H1 (cell line): ENCODE measurements around the gene PPP1R1B. TPM values are rescaled to one million over a fixed set of nuclear protein-coding genes. Genes with fewer than 3 reads are reported as not detected.

ENCODE experiments used
- CTCF ChIA-PET: fragments of 300-600 bp; sonication (Branson Sonifier 250); formaldehyde crosslinking; loops from one replicate; lab custom pipeline; 2021; ENCODE audit not compliant: partially characterized antibody; lab: Charles Lee
- POLR2A ChIA-PET: fragments of 300-600 bp; sonication (Branson Sonifier 250); formaldehyde crosslinking; loops from one replicate; lab custom pipeline; 2021; ENCODE audit warnings: inconsistent platforms; ENCODE audit not compliant: partially characterized antibody; lab: Charles Lee
- DNase-seq, 2 experiments: peaks; one replicate each; pipeline versions ENCODE4 v3.0.0 to v3.0.0-alpha.2; 2010 to 2022; ENCODE audit warnings: low spot score in 2 of 2, low read depth in 1 of 2, mixed read lengths in 1 of 2
- FAIRE-seq: peaks from 2 replicates; lab custom pipeline; 2011; peaks lifted over from hg19 to GRCh38; lab: Jason Lieb, UNC
- H2AFZ ChIP-seq: 2 replicates; pipeline ENCODE4 v1.8.1; 2012; ENCODE audit warnings: low read length, inconsistent platforms
- H2AK5ac ChIP-seq: 2 replicates; pipeline ENCODE4 v1.6.1; 2013; ENCODE audit warnings: low read depth, low read length
- H2BK120ac ChIP-seq: replicated peaks from 2 replicates; pipeline ENCODE3; 2013; ENCODE audit warnings: low read depth, low read length, inconsistent platforms
- H2BK12ac ChIP-seq: 2 replicates; pipeline ENCODE4 v1.6.1; 2013; ENCODE audit warnings: low read depth, low read length
- H2BK15ac ChIP-seq: 2 replicates; pipeline ENCODE4 v1.6.1; 2013; ENCODE audit warnings: low read length
- H2BK20ac ChIP-seq: 2 replicates; pipeline ENCODE4 v1.6.1; 2013; ENCODE audit warnings: low read length
- H2BK5ac ChIP-seq: 2 replicates; pipeline ENCODE4 v1.6.1; 2013; ENCODE audit warnings: low read depth, low read length
- H3K14ac ChIP-seq: 2 replicates; pipeline ENCODE4 v1.6.1; 2013; ENCODE audit warnings: inconsistent platforms; ENCODE audit not compliant: insufficient read length
- H3K18ac ChIP-seq: 2 replicates; pipeline ENCODE4 v1.6.1; 2013; ENCODE audit warnings: low read length; ENCODE audit errors: extremely low read depth
- H3K23ac ChIP-seq: 2 replicates; pipeline ENCODE4 v1.6.1; 2013; ENCODE audit warnings: inconsistent platforms; ENCODE audit not compliant: insufficient read length
- H3K23me2 ChIP-seq: 2 replicates; pipeline ENCODE4 v1.6.1; 2013; ENCODE audit warnings: low read depth, low read length
- H3K27ac ChIP-seq: 2 replicates; pipeline ENCODE4 v1.6.1; 2011; ENCODE audit warnings: low read depth, low read length, inconsistent platforms
- H3K27me3 ChIP-seq, 4 experiments: replicated peaks in 1 of 4; 1 replicate in 1 of 4; 2 replicates in 3 of 4; pipeline versions ENCODE4 v1.6.1 to v1.8.1; 2011 to 2013; ENCODE audit warnings: low read length in 3 of 4, mild to moderate bottlenecking in 3 of 4, inconsistent platforms in 2 of 4, mixed read lengths in 2 of 4, moderate library complexity in 1 of 4; ENCODE audit not compliant: control insufficient read depth in 3 of 4, insufficient read depth in 3 of 4; ENCODE audit errors: extremely low read depth in 1 of 4
- H3K36me3 ChIP-seq, 4 experiments: 2 replicates each; pipeline versions ENCODE4 v1.6.1 to v1.8.1; 2011 to 2013; ENCODE audit warnings: mild to moderate bottlenecking in 4 of 4, low read length in 3 of 4, moderate library complexity in 2 of 4, control low read depth in 1 of 4, inconsistent platforms in 1 of 4; ENCODE audit not compliant: insufficient read depth in 4 of 4, control insufficient read depth in 2 of 4
- H3K4ac ChIP-seq: replicated peaks from 2 replicates; pipeline ENCODE3; 2013; ENCODE audit warnings: low read length, low read depth, mixed read lengths, inconsistent platforms; ENCODE audit not compliant: insufficient read length
- H3K4me1 ChIP-seq, 4 experiments: replicated peaks in 1 of 4; 1 replicate in 1 of 4; 2 replicates in 3 of 4; pipeline versions ENCODE4 v1.6.1 to v1.8.1; 2011 to 2013; ENCODE audit warnings: low read length in 3 of 4, inconsistent platforms in 2 of 4, mixed read lengths in 1 of 4; ENCODE audit not compliant: insufficient read depth in 4 of 4, control insufficient read depth in 3 of 4
- H3K4me2 ChIP-seq, 2 experiments: 2 replicates each; pipeline versions ENCODE4 v1.6.1 to v1.8.1; 2011 to 2013; ENCODE audit warnings: low read depth in 2 of 2, low read length in 2 of 2, control low read depth in 1 of 2, inconsistent platforms in 1 of 2, mild to moderate bottlenecking in 1 of 2; ENCODE audit not compliant: insufficient read depth in 1 of 2
- H3K4me3 ChIP-seq, 4 experiments: fragments of 200-600, 300-600 bp in 1 of 4; sonication (generic), shearing (Covaris generic), sonication (Bioruptor Twin) in 1 of 4; 2 replicates each; pipeline versions ENCODE4 v1.5.1 to v1.8.1; 2011 to 2016; ENCODE audit warnings: low read length in 4 of 4, low read depth in 3 of 4, control low read depth in 2 of 4, inconsistent platforms in 2 of 4, mild to moderate bottlenecking in 2 of 4, mixed read lengths in 1 of 4, moderate library complexity in 1 of 4; ENCODE audit not compliant: insufficient read depth in 2 of 4; ENCODE audit errors: extremely low read depth in 1 of 4
- H3K56ac ChIP-seq: replicated peaks from 2 replicates; pipeline ENCODE3; 2013; ENCODE audit warnings: low read depth, mild to moderate bottlenecking, mixed read lengths, low read length, inconsistent platforms; ENCODE audit not compliant: insufficient read length
- H3K79me1 ChIP-seq: 2 replicates; pipeline ENCODE4 v1.6.1; 2013; ENCODE audit warnings: low read depth, low read length, control low read depth
- H3K79me2 ChIP-seq, 2 experiments: 2 replicates each; pipeline versions ENCODE4 v1.6.1 to v1.8.1; 2012 to 2013; ENCODE audit warnings: low read length in 2 of 2, mild to moderate bottlenecking in 2 of 2, inconsistent platforms in 1 of 2; ENCODE audit not compliant: insufficient read depth in 2 of 2, control insufficient read depth in 1 of 2
- H3K9ac ChIP-seq, 4 experiments: replicated peaks in 1 of 4; 1 replicate in 1 of 4; 2 replicates in 3 of 4; pipeline versions ENCODE4 v1.6.1 to v1.8.1; 2011 to 2013; ENCODE audit warnings: low read depth in 3 of 4, low read length in 3 of 4, control low read depth in 2 of 4, mild to moderate bottlenecking in 2 of 4, moderate library complexity in 2 of 4, inconsistent platforms in 1 of 4; ENCODE audit errors: extremely low read depth in 1 of 4
- H3K9me3 ChIP-seq, 2 experiments: 2 replicates each; pipeline versions ENCODE4 v1.6.1 to v1.8.1; 2012 to 2013; ENCODE audit warnings: mild to moderate bottlenecking in 2 of 2, moderate library complexity in 2 of 2, control low read depth in 1 of 2, inconsistent platforms in 1 of 2, low read depth in 1 of 2, low read length in 1 of 2, mixed read lengths in 1 of 2; ENCODE audit not compliant: insufficient read depth in 2 of 2
- H4K20me1 ChIP-seq, 2 experiments: replicated peaks in 1 of 2; 2 replicates each; pipeline versions ENCODE3 to v1.8.1; 2011 to 2013; ENCODE audit warnings: inconsistent platforms in 2 of 2, low read length in 2 of 2, mild to moderate bottlenecking in 1 of 2; ENCODE audit not compliant: insufficient read depth in 2 of 2, control insufficient read depth in 1 of 2
- H4K5ac ChIP-seq: 2 replicates; pipeline ENCODE4 v1.6.1; 2013; ENCODE audit warnings: low read length, low read depth, mixed read lengths, inconsistent platforms; ENCODE audit not compliant: insufficient read length
- H4K8ac ChIP-seq: 2 replicates; pipeline ENCODE4 v1.8.0; 2013; ENCODE audit warnings: mild to moderate bottlenecking, moderate library complexity, low read length, inconsistent platforms; ENCODE audit not compliant: insufficient read depth; ENCODE audit errors: extremely low read depth
- H4K91ac ChIP-seq: replicated peaks from 2 replicates; pipeline ENCODE3; 2013; ENCODE audit warnings: low read length, mixed read lengths, inconsistent platforms; ENCODE audit not compliant: insufficient read length
- CTBP2 ChIP-seq: IDR thresholded peaks from 2 replicates; pipeline ENCODE4 v1.7.0; 2011; ENCODE audit warnings: borderline replicate concordance, mild to moderate bottlenecking, moderate library complexity, mixed read lengths, low read length; ENCODE audit not compliant: insufficient read depth, insufficient read length
- CTCF ChIP-seq, 3 experiments: IDR thresholded peaks; 1 replicate in 2 of 3; 2 replicates in 1 of 3; pipeline versions ENCODE4 v1.5.1 to v1.6.1; 2011; ENCODE audit warnings: low read length in 3 of 3, mild to moderate bottlenecking in 3 of 3, inconsistent platforms in 2 of 3, low read depth in 1 of 3, moderate library complexity in 1 of 3; ENCODE audit not compliant: insufficient read depth in 1 of 3; ENCODE audit errors: control extremely low read depth in 1 of 3
- E2F6 ChIP-seq: IDR thresholded peaks from 2 replicates; pipeline ENCODE4 v1.6.1; 2012; ENCODE audit warnings: inconsistent platforms
- EZH2 ChIP-seq: fragments of 200-600 bp; sonication (generic); IDR thresholded peaks from 2 replicates; pipeline ENCODE4 v1.7.1; 2012; ENCODE audit warnings: low read depth, mild to moderate bottlenecking, moderate library complexity, low read length, inconsistent platforms; ENCODE audit not compliant: severe bottlenecking
- KDM1A ChIP-seq: fragments of 200-600, 300-600 bp; sonication (generic); IDR thresholded peaks from 2 replicates; pipeline ENCODE4 v1.7.1; 2016; ENCODE audit warnings: mild to moderate bottlenecking, low read length, borderline replicate concordance
- POLR2AphosphoS5 ChIP-seq: IDR thresholded peaks from 2 replicates; pipeline ENCODE4 v1.6.1; 2011; ENCODE audit warnings: low read depth, low read length
- SIX5 ChIP-seq: IDR thresholded peaks from 2 replicates; pipeline ENCODE4 v1.6.1; 2011; ENCODE audit warnings: mild to moderate bottlenecking, low read depth, low read length
- WGBS, 2 experiments: shearing (Covaris generic) in 1 of 2; methylation state at CpG; one replicate each; pipeline versions ENCODE4 v1.1.6 to v1.1.7; 2013 to 2015; ENCODE audit warnings: low lambda C conversion rate in 2 of 2, mixed read lengths in 2 of 2, inconsistent platforms in 1 of 2, low coverage in 1 of 2, missing lambda C conversion rate in 1 of 2; ENCODE audit not compliant: insufficient replicate concordance in 2 of 2, insufficient coverage in 1 of 2, insufficient read length in 1 of 2; ENCODE audit errors: extremely low coverage in 1 of 2, missing lambda C conversion rate in 1 of 2; 5-methylcytosine and 5-hydroxymethylcytosine counted together
- polyA plus RNA-seq, 7 experiments: library from polyadenylated mRNA; depleted of rRNA in 3 of 7; stranded (reverse) in 5 of 7; unstranded in 2 of 7; fragments of >200 nt in 5 of 7; fragments of 200-250 nt in 2 of 7; gene quantifications; 1 replicate in 5 of 7; 2 replicates in 1 of 7; 4 replicates in 1 of 7; pipeline versions ENCODE4 v1.2.1 to v1.2.3, GENCODE V29; 2011 to 2013; ENCODE audit warnings: missing spikeins in 2 of 7, mixed read lengths in 2 of 7
- total RNA-seq: library from RNA; stranded (reverse); fragmentation: NEBNext Ultra II Directional; extraction: Animal tissue kit (Norgen Biotek cat#: 25700); gene quantifications from 2 replicates; pipeline ENCODE4 v1.2.1, GENCODE V29; 2021

The PPP1R1B gene
- total and polyA plus RNA-seq, 2 of the 8 experiments (the other 6 are each of a cell fraction or from before 2014, with no cell fraction given), result 10.7 to 22.3 TPM

GRCh38 chr17:39628655-39629493 is 2.1 kb downstream of the PPP1R1B start:
- Histone ChIP-seq H3K56ac (no peak overlapping the region), H4K8ac (no peak overlapping the region), H3K36me3 (no peaks in the 10 kb centered on the region), H2BK5ac (0 out of 2 replicates have a peak overlapping the region, but pooled peaks have one; percentile 53), H4K91ac (peak overlapping the region; percentile 69), H2BK15ac (peak overlapping the region; percentile 88; the same call in 1 of the 2 replicates), H3K4ac (peak overlapping the region; percentile 83), H3K4me2 (peak overlapping the region; percentile 84 to 86; a peak in 3 of 4 replicates), H3K23ac (no peak overlapping the region), H2BK120ac (no peak overlapping the region), H3K9ac (no peak overlapping the region), H3K4me1 (peaks cover 8 to 54% (median 42%) of the 10 kb centered on the region in 4 experiments), H4K5ac (no peak overlapping the region), H2BK12ac (peak overlapping the region; percentile 75; the same call in 1 of the 2 replicates), H2BK20ac (peak overlapping the region; percentile 80; the same call in 1 of the 2 replicates), H3K9me3 (no peaks in the 10 kb centered on the region), H3K4me3 (peak overlapping the region in 1 of 4 experiments; percentile 75; a peak in 2 of 8 replicates), H3K27ac (no peak overlapping the region), H3K79me2 (no peaks in the 10 kb centered on the region), H2AFZ (no peak overlapping the region), H3K18ac (peak overlapping the region; percentile 60), H4K20me1 (peaks cover 0 to 1% of the 10 kb centered on the region in 2 experiments), H3K23me2 (peaks cover 12% of the 10 kb centered on the region), H2AK5ac (no peak overlapping the region; the same call in 1 of the 2 replicates), H3K27me3 (peaks cover 2 to 39% (median 32%) of the 10 kb centered on the region in 4 experiments), H3K79me1 (0 out of 2 replicates have a peak, but pooled peaks cover 2% of the 10 kb centered on the region), H3K14ac (no peak overlapping the region)
- POLR2A ChIA-PET, result interaction anchor here (0.7 to 2.0 kb wide), 7 partner anchors 11 to 102 kb away, joined by 3 to 10 read pairs (median 3); partner anchors contain the start of gene MIEN1
- DNase-seq, result no peak
- CTCF ChIA-PET, result interaction anchor here (1.2 to 49.2 kb wide), 11 partner anchors 6 to 130 kb away, joined by 3 to 1885 read pairs (median 7); partner anchors contain the start of genes ERBB2, PGAP3, PNMT and PPP1R1B
- no peak for FAIRE-seq
- WGBS, 2 experiments, result 73% methylated on average over 7 of the region's 10 CpGs; no CpG with 5 or more reads in 1 of the 2 experiments
- no peak; the same call in 1 of the 2 replicates for TF ChIP-seq KDM1A
- TF ChIP-seq CTCF (IDR thresholded peaks at IDR 0.05; ENCODE audit: control extremely low read depth in 1 of 3, insufficient read depth in 1 of 3, low read depth in 1 of 3, low read length in 3 of 3), result no peak
- no peak for TF ChIP-seq EZH2
- TF ChIP-seq CTBP2, result no peak
- TF ChIP-seq SIX5, result no peak
- no peak for TF ChIP-seq POLR2AphosphoS5
- TF ChIP-seq E2F6, result no peak
